ENCODE measurements around the gene AFMID. TPM values are rescaled to one million over a fixed set of nuclear protein-coding genes. Genes with fewer than 3 reads are reported as not detected.

AFMID gene
- total and polyA plus RNA-seq, 2 of the 8 experiments (the other 6 are each of a cell fraction or from before 2014, with no cell fraction given), result 49.0 to 53.0 TPM

DNA sequence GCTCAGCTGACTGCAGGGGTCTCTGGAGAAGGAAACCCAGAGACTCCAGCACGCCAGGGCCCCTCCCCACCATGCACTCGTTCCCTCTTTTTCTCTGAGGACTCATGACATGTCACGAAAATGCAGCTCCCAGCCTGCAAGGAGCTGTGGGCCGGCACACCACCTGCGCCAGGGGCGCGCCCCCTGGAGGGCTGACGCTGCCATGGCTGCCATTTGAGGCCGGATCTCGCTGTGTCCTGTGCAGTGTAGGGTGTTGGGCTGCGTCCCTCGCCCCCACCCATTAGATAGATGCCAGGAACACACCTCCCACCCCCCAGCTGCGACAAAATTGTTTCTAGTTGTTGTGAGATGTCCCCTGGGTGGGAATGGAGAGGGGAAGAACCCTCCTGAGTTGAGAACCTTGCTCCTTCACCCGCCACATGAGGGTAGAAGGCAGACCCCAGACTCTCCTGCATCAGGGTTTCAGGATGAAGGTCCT is 10.6 kb upstream of the AFMID start (continued):
- TF ChIP-seq E2F6 (IDR thresholded peaks at IDR 0.05) (0 out of 2 replicates have a peak, but pooled peaks have one; percentile 27), TAF7 (optimal IDR thresholded peaks at IDR 0.05; ENCODE audit: borderline replicate concordance, low read depth, low read length) (no peak), ZNF274 (IDR thresholded peaks at IDR 0.05; ENCODE audit: borderline replicate concordance, extremely low read depth, low read length) (no peak), MAX (IDR thresholded peaks at IDR 0.05) (peak; percentile 76), CBX8 (IDR thresholded peaks at IDR 0.05; ENCODE audit: borderline replicate concordance, low read depth, low read length) (no peak), BACH1 (IDR thresholded peaks at IDR 0.05; ENCODE audit: low read length) (no peak), RXRA (IDR thresholded peaks at IDR 0.05; ENCODE audit: insufficient read depth, low read depth, low read length) (no peak), SP4 (IDR thresholded peaks at IDR 0.05; ENCODE audit: low read length) (no peak), GABPA (IDR thresholded peaks at IDR 0.05; ENCODE audit: borderline replicate concordance, insufficient read depth, low read length) (no peak; the same call in 1 of the 2 replicates), CTBP2 (IDR thresholded peaks at IDR 0.05; ENCODE audit: borderline replicate concordance, insufficient read depth, insufficient read length, low read length) (no peak), EZH2 (IDR thresholded peaks at IDR 0.05; ENCODE audit: low read depth, low read length, severe bottlenecking) (no peak), HDAC2 (IDR thresholded peaks at IDR 0.05; ENCODE audit: borderline replicate concordance in 1 of 2, low read depth in 2 of 2, low read length in 2 of 2) (no peak), RBBP5 (IDR thresholded peaks at IDR 0.05; ENCODE audit: borderline replicate concordance, low read depth, low read length) (no peak; the same call in 1 of the 2 replicates), KDM5A (IDR thresholded peaks at IDR 0.05; ENCODE audit: low read length) (no peak)
- TF ChIP-seq, protein P1, sequence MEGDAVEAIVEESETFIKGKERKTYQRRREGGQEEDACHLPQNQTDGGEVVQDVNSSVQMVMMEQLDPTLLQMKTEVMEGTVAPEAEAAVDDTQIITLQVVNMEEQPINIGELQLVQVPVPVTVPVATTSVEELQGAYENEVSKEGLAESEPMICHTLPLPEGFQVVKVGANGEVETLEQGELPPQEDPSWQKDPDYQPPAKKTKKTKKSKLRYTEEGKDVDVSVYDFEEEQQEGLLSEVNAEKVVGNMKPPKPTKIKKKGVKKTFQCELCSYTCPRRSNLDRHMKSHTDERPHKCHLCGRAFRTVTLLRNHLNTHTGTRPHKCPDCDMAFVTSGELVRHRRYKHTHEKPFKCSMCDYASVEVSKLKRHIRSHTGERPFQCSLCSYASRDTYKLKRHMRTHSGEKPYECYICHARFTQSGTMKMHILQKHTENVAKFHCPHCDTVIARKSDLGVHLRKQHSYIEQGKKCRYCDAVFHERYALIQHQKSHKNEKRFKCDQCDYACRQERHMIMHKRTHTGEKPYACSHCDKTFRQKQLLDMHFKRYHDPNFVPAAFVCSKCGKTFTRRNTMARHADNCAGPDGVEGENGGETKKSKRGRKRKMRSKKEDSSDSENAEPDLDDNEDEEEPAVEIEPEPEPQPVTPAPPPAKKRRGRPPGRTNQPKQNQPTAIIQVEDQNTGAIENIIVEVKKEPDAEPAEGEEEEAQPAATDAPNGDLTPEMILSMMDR (IDR thresholded peaks at IDR 0.05; ENCODE audit: control extremely low read depth in 1 of 3, insufficient read depth in 1 of 3, low read depth in 1 of 3, low read length in 3 of 3), result peak; percentile 89 to 99 (median 94)

All from H1 (cell line).